Fibroblast of skin of right quadriceps (primary cell): ENCODE data around the gene HIF3A.
"Not testable (repeated sequence)": the region's sequence is repeated elsewhere in the genome, so short reads cannot be mapped to it uniquely, and the experiment has no call there.

Source experiments
- DNase-seq: peaks from one replicate; pipeline ENCODE4 v3.0.0-alpha.2; 2013

Gene HIF3A

GRCh38 chr19:46295401-46296201, 1.2 kb upstream of the HIF3A start:
- no peak for DNase-seq

- no peak for DNase-seq
Observed at GRCh38 chr19:46296202-46296480, 701 bp upstream of the HIF3A start.

- no peak for DNase-seq
Observed at GRCh38 chr19:46297700-46298478, 1.0 kb downstream of the HIF3A start.

- no peak for DNase-seq
Observed at GRCh38 chr19:46298479-46299003, 1.7 kb downstream of the HIF3A start.

- DNase-seq = peak; percentile 91
Observed at GRCh38 chr19:46299004-46299509, 2.2 kb downstream of the HIF3A start.

- no peak for DNase-seq
Observed at GRCh38 chr19:46299695-46300094, 2.9 kb downstream of the HIF3A start.

- no peak for DNase-seq
Observed at GRCh38 chr19:46303322-46303690, 6.5 kb downstream of the HIF3A start.

GRCh38 chr19:46303691-46304397, 7.0 kb downstream of the HIF3A start:
- DNase-seq = peak; percentile 34

GRCh38 chr19:46306501-46306900, 9.7 kb downstream of the HIF3A start:
- no peak for DNase-seq

GRCh38 chr19:46308510-46308909, 11.7 kb downstream of the HIF3A start:
- DNase-seq = no peak

GRCh38 chr19:46309056-46309455, 12.2 kb downstream of the HIF3A start:
- DNase-seq = no peak

GRCh38 chr19:46311444-46311843, 14.6 kb downstream of the HIF3A start:
- DNase-seq = no peak

GRCh38 chr19:46313540-46314469, 17.0 kb downstream of the HIF3A start:
- not testable (repeated sequence) for DNase-seq

GRCh38 chr19:46317339-46317738, 20.5 kb downstream of the HIF3A start:
- no peak for DNase-seq

- DNase-seq = no peak
Observed at GRCh38 chr19:46319613-46320012, 22.8 kb downstream of the HIF3A start.

- DNase-seq = no peak
Observed at GRCh38 chr19:46320559-46320958, 23.7 kb downstream of the HIF3A start.

GRCh38 chr19:46321653-46322052, 24.8 kb downstream of the HIF3A start:
- DNase-seq = no peak

- not testable (repeated sequence) for DNase-seq
Observed at GRCh38 chr19:46323227-46323626, 26.4 kb downstream of the HIF3A start.

- no peak for DNase-seq
Observed at GRCh38 chr19:46324277-46324676, 27.4 kb downstream of the HIF3A start.

- DNase-seq = no peak
Observed at GRCh38 chr19:46326608-46327007, 29.8 kb downstream of the HIF3A start.

GRCh38 chr19:46328079-46328478, 31.2 kb downstream of the HIF3A start:
- DNase-seq = no peak

GRCh38 chr19:46330319-46330918, 33.6 kb downstream of the HIF3A start:
- no peak for DNase-seq
